Stimulated activated CD4-positive, alpha-beta T cell treated with anti-CD3 and anti-CD28 coated beads, TNF-alpha, amount 100 ng/mL, for 24 hours (primary cell): ENCODE results near the gene ZNF354B.
A peak's percentile ranks its signal among the peaks of the same experiment; 100 is the strongest.
"Not testable (repeated sequence)": the region's sequence is repeated elsewhere in the genome, so short reads cannot be mapped to it uniquely, and the experiment has no call there.

Experiments used
- DNase-seq, 3 experiments: peaks; one replicate each; pipeline ENCODE4 v3.0.0-alpha.2; 2020; ENCODE audit warnings: low read depth in 3 of 3

Gene ZNF354B

GRCh38 chr5:178859625-178860521 lies at the start of gene ZNF354B:
ZNF354B (plus strand) TSS chr5:178859953; CDS start chr5:178861048, 1,095 bp downstream.
- peak; percentile 71 to 82 (median 72) for DNase-seq

GRCh38 chr5:178817506-178817905 lies 42.2 kb upstream of the ZNF354B start:
- no peak for DNase-seq

GRCh38 chr5:178818094-178818493 lies 41.7 kb upstream of the ZNF354B start:
- no peak for DNase-seq

- no peak for DNase-seq
Measured at GRCh38 chr5:178820001-178820400, 39.8 kb upstream of the ZNF354B start.

DNA sequence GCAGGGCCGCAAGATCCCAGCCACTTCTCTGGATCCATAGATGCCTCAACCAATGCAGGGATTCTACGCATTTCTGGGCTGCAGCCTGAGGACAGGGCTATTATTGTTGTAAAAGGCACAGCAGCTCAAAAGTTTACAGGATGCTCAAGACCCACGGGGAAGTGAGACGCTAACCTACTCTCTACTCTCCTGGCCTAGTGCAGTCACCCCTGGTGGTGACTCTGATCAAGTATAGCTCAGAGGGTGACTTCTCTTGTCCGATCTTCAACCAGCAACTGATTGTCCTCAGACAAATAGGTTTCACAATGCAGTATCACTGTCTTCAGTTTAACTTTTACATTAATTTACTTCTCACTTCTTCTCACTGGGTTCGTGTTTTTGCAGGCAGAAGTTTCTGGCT lies 34.3 kb upstream of the ZNF354B start:
- no peak for DNase-seq

DNA sequence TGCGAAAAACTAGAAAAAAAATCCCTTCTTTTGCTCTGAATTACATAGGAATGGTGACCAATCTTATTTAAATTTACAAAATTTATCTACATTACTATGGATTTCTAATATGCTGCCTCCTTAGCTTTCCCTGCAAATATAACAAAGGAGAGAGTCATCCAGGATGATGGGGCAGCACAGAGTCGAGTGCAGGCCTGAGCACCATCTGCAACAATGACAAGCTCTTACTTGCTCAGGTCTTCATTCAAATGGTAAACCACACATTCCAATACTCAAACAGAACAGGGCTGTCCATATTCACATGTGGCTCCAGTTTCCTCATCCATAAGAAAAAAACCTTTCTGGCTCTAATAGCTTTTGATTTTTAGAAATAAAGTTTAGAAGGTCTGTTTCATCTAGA lies 33.5 kb upstream of the ZNF354B start:
- DNase-seq, result no peak

DNA sequence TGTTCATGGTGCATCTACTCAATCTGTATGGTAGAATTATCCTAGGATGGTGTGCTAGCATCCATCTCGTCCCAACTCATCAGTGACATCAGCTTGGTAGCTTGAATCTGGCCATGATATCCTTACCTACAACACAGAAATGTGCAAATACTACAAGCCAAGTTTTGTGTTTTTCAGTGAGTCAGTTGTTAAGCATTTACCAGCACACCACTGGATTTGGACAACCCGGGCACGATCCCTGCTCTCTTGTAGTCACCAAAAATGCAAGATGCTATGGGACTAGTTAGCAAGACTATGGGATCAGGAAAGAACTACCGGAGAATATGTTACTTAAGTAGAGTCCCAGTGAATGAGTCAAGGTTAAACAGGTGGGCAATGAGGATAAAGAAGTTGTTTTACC lies 32.1 kb upstream of the ZNF354B start:
- no peak for DNase-seq

GRCh38 chr5:178831049-178831448 lies 28.7 kb upstream of the ZNF354B start:
- DNase-seq, result no peak

GRCh38 chr5:178832618-178833201 lies 27.0 kb upstream of the ZNF354B start:
- no peak for DNase-seq

- no peak for DNase-seq
Measured at GRCh38 chr5:178836628-178837027, 23.1 kb upstream of the ZNF354B start.

- DNase-seq, result not testable (repeated sequence)
Measured at GRCh38 chr5:178838695-178839318, 20.9 kb upstream of the ZNF354B start.

GRCh38 chr5:178839319-178839704 lies 20.4 kb upstream of the ZNF354B start:
- DNase-seq, result peak in 2 of 3 experiments; percentile 7 to 45

DNA sequence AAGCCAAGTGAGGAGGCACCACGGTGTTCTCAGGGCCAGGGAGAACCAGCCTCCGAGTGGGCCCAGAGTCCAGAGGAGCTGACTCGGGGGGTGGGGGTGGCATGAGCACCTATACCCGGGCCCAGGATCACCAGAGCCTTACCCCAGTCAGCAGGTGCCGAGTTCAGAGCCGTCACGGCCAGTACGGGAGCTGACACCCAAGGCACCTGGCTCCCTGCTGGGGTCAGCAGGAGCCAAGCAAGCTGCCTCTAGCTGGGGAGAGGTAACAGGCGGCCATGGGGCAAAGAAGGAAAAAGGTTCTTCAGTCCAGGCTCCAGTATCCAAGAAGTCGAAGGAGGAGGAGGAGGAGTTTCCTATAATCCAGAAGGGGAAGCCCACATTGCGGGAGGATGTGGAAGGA lies 19.4 kb upstream of the ZNF354B start:
- DNase-seq, result not testable (repeated sequence)

- DNase-seq, result no peak
Measured at GRCh38 chr5:178849316-178849715, 10.4 kb upstream of the ZNF354B start.

DNA sequence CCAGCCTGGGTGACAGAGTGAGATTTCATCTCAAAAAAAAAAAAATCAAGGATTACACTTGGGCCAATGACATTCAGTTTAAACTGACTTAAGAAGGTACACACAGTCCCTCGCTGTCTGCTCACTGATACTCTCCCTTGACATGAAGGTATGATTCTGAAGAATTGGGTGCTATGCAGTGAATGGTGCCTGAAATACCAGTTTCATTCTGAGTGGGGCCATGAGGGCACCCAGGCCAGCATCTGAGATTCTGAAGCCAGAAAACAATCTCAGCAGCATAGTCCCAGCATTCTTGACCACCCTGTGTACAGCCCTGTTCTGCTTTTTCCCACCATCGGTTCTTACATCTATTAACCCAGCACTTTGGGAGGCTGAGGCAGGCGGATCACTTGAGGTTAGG lies 7.8 kb upstream of the ZNF354B start:
- DNase-seq, result no peak

DNA sequence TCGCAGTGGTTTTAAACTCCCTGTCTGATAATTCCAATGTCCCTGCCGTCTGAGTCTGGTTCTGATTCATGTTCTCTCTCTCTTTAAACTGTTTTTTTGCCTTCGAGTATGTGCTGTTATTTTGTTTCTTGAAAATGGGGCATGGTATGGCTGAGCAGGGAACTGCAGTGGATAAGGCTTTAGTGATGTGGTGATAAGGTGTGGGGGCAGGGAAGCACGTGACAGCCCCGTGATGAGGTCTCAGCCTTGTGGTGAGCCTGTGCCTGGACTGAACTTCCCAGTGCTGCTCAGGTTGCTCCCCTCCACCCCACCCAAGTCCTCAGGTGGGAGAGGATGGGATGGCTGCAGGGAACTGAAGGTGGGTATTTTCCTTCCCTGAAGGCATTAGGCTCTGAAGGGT lies 5.5 kb upstream of the ZNF354B start:
- no peak for DNase-seq

DNA sequence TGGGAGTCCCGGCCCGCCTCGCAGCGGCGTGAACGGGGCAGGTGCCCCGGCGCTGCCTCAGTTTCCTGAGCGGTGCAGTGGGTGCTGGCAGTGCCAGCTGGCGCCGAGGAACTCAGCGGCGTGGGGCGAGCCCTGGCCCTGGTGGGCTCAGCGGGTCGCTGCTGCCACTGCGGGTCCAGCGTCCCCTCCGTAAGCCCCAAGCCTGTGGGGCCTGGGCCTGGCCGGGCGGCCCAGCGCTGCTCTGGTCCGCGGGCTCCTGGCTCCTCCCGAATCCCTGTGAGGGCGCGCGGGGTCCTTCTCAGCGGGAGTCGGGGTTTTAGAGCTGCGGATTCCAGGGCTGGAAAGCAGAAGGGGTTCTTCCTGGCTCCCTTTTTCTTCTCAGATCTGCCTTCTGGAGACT lies 862 bp downstream of the ZNF354B start:
- DNase-seq, result not testable (repeated sequence)

GRCh38 chr5:178861627-178862026 lies 1.9 kb downstream of the ZNF354B start:
- no peak for DNase-seq

DNA sequence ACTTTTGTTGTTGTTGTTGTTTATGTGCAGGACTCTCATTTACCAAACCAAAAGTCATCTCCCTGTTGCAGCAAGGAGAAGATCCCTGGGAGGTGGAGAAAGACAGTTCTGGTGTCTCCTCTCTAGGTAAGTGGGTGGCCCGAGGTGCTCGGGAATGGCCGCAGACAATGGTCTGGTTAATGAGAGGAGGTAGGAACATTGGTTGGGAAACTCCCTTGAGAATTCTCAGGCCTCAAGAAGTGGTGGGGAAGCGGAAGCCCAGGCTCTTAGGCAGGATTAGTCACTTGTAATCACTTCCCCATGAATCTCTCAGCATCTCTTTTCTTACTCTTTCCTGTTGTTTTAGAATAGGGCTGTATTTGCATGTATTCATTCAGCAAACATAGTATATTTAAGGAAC lies 7.2 kb downstream of the ZNF354B start:
- no peak for DNase-seq

- DNase-seq, result no peak
Measured at GRCh38 chr5:178869577-178869976, 9.8 kb downstream of the ZNF354B start.

DNA sequence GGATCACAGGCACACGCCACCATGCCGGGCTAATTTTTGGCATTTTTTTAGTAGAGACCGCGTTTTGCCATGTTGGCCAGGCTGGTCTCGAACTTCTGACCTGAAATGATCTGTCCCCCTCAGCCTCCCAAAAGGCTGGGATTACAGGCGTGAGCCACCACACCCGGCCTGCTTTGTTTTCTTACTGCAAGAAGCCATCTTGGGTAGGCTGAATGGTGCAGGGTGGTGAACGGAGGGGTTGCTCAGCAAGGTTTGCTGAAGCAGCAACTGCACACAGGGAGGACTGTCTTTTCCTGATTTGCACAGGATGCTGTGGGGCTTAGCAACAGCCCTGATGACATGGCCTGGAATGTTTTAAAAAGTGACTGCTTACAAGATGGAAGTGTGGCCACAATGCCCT lies 10.7 kb downstream of the ZNF354B start:
- DNase-seq, result no peak

DNA sequence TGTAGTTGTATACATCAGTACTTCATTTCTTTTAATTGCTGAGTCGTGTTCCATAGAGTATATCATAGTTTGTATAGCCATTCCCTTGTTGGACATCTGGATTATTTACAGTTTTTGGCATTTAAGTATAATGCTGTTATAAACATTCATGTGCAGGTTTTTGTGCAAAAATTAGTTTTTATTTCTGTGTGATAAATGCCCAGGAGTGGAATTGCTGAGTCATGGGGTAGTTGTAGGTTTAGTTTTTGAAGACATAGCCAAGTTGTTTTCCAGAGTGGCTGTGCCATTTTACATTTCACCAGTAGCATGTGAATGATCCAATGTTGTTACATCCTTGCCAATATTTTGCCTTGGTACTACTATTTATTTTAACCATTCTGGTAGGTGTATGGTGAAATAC lies 12.5 kb downstream of the ZNF354B start:
- no peak for DNase-seq
